OCI-LY3 (cell line): ENCODE results near the gene PDZK1IP1.

Experiments
- EZH2phosphoT487 ChIP-seq: fragments of 200-600 bp; shearing (Covaris generic); IDR thresholded peaks from 2 replicates; pipeline ENCODE4 v1.6.1; 2018; ENCODE audit warnings: antibody characterized with exemption, mixed run types, low read depth
- TF ChIP-seq, protein P1 (sequence below): fragments of 200-600, 300-600 bp; sonication (generic); IDR thresholded peaks from 2 replicates; pipeline ENCODE4 v1.5.1; 2014; ENCODE audit warnings: antibody characterized with exemption, low read length, low read depth

DNA sequence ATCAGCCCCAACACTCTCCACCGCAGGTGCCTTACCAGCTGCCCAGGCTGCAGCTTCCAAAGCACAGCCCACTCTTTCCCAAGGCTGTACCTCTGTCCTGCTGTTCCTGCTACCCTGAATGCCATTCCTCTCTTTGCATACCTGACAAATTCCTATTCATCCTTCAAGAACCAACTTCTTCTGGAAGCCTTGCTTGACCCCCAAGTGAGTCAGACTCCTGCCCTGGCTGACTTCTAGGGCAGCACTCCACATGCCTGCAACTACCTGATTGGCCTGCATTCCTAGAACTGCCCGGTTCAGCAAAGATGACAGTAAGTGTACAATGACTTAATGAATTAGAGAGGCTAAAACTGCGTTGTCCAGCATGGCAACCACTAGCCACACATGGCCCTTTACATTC is 20.8 kb upstream of the PDZK1IP1 start:
- TF ChIP-seq, protein P1, sequence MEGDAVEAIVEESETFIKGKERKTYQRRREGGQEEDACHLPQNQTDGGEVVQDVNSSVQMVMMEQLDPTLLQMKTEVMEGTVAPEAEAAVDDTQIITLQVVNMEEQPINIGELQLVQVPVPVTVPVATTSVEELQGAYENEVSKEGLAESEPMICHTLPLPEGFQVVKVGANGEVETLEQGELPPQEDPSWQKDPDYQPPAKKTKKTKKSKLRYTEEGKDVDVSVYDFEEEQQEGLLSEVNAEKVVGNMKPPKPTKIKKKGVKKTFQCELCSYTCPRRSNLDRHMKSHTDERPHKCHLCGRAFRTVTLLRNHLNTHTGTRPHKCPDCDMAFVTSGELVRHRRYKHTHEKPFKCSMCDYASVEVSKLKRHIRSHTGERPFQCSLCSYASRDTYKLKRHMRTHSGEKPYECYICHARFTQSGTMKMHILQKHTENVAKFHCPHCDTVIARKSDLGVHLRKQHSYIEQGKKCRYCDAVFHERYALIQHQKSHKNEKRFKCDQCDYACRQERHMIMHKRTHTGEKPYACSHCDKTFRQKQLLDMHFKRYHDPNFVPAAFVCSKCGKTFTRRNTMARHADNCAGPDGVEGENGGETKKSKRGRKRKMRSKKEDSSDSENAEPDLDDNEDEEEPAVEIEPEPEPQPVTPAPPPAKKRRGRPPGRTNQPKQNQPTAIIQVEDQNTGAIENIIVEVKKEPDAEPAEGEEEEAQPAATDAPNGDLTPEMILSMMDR: no peak
- TF ChIP-seq EZH2phosphoT487: no peak
